K562 (cell line): ENCODE results near the gene PPL.

Experiments
- FOS ChIP-seq: IDR thresholded peaks from 3 replicates; pipeline ENCODE4 v1.6.1; 2011; ENCODE audit not compliant: insufficient read length; ENCODE audit errors: extremely low read depth
- NR2C1 ChIP-seq, 2 experiments: fragments of 450-650 bp; IDR thresholded peaks; 2 replicates each; pipeline ENCODE4 v1.6.1; 2017; ENCODE audit warnings: mild to moderate bottlenecking in 2 of 2, antibody characterized with exemption in 1 of 2, inconsistent platforms in 1 of 2, missing compliant biosample characterization in 1 of 2, missing genetic modification characterization in 1 of 2
- NRF1 ChIP-seq, 2 experiments: fragments of 450-650 bp; IDR thresholded peaks in 1 of 2; conservative IDR thresholded peaks in 1 of 2; 2 replicates each; pipeline ENCODE4 v1.6.1; 2014; ENCODE audit warnings: mild to moderate bottlenecking in 2 of 2
- POLR2AphosphoS5 ChIP-seq: IDR thresholded peaks from 2 replicates; pipeline ENCODE4 v1.6.1; 2011; ENCODE audit warnings: mild to moderate bottlenecking, low read depth, low read length, moderate library complexity; ENCODE audit not compliant: control insufficient read depth, insufficient read depth
- RFX5 ChIP-seq: IDR thresholded peaks from 2 replicates; pipeline ENCODE4 v1.6.1; 2011; ENCODE audit warnings: low read depth, mild to moderate bottlenecking, improper control_type of control experiment, low read length
- SMAD4 ChIP-seq: fragments of 250-450 bp; sonication (Bioruptor Pico); conservative IDR thresholded peaks from 2 replicates; pipeline ENCODE4 v1.8.0; 2021; ENCODE audit warnings: inconsistent platforms, mild to moderate bottlenecking, moderate library complexity
- SRF ChIP-seq, 2 experiments: fragments of 250-450, 450-650 bp in 1 of 2; sonication (Bioruptor Pico) in 1 of 2; sonication (generic) in 1 of 2; formaldehyde crosslinking; IDR thresholded peaks; 2 replicates each; pipeline versions ENCODE4 v1.5.0 to v1.5.1; 2020 to 2022; ENCODE audit warnings: mild to moderate bottlenecking in 1 of 2, missing genetic modification reagents in 1 of 2
- TF ChIP-seq, protein P1 (sequence below), 3 experiments: IDR thresholded peaks in 2 of 3; conservative IDR thresholded peaks in 1 of 3; 2 replicates each; pipeline ENCODE4 v1.5.1; 2011 to 2012; ENCODE audit warnings: low read length in 3 of 3, mild to moderate bottlenecking in 3 of 3, control low read depth in 2 of 3, improper control_type of control experiment in 1 of 3, inconsistent platforms in 1 of 3, low read depth in 1 of 3, mixed read lengths in 1 of 3, moderate library complexity in 1 of 3; ENCODE audit not compliant: insufficient read depth in 2 of 3
- TF ChIP-seq, protein P2 (sequence below): IDR thresholded peaks from 3 replicates; pipeline ENCODE4 v1.6.1; 2011; ENCODE audit warnings: borderline replicate concordance, mild to moderate bottlenecking; ENCODE audit not compliant: insufficient read length, insufficient read depth

DNA sequence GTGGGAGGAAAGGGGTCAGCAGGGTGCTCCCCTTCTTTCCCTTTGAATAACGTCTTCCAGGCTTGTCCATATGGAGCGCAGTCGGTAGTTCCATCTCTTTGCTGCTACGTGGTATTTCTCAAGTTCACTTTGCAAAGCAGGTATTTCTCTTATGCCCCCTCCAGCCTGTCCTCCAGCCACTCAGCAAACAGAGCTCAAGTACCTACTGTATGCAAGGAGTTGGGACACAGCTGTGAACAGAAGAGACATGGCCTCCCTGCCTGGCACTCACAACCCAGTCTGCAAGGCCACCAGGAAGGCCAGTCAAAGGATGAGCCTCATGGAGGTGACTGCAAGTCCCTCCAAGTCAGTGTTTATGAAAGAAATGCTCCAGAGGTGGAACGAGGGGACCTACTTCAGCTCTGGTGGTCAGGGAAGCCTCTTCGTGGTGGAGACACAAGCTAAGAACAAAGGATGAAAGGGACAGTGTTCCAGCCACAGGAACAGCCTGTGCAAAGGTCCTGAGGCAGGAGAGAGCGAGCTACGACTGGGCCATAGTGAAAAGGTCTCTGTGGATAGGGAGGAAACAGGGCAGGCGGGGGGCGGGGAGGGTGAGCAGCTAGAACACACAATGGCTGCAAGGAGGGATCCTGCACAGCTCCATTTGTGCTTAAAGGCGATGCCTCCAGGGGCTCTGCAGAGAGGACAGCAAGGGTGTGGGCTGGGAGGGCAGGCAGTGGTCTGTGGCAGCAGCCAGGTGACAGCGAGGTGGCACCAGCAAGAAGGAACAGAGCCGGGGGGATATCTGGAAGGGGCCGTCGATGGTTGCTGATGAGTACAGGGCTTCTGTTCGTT is 32.6 kb downstream of the PPL start:
- TF ChIP-seq SMAD4 (CRISPR knock-in tag) (no peak), POLR2AphosphoS5 (no peak), FOS (no peak), RFX5 (no peak), NRF1 (conservative IDR thresholded peaks at IDR 0.05 in 1 of 2, IDR thresholded peaks at IDR 0.05 in 1 of 2) (no peak), NR2C1 (IDR thresholded peaks at IDR 0.05) (no peak), NR2C1 (tag; IDR thresholded peaks at IDR 0.05) (no peak), SRF (CRISPR knock-in tag; IDR thresholded peaks at IDR 0.05) (no peak)
- TF ChIP-seq, protein P1, sequence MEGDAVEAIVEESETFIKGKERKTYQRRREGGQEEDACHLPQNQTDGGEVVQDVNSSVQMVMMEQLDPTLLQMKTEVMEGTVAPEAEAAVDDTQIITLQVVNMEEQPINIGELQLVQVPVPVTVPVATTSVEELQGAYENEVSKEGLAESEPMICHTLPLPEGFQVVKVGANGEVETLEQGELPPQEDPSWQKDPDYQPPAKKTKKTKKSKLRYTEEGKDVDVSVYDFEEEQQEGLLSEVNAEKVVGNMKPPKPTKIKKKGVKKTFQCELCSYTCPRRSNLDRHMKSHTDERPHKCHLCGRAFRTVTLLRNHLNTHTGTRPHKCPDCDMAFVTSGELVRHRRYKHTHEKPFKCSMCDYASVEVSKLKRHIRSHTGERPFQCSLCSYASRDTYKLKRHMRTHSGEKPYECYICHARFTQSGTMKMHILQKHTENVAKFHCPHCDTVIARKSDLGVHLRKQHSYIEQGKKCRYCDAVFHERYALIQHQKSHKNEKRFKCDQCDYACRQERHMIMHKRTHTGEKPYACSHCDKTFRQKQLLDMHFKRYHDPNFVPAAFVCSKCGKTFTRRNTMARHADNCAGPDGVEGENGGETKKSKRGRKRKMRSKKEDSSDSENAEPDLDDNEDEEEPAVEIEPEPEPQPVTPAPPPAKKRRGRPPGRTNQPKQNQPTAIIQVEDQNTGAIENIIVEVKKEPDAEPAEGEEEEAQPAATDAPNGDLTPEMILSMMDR (IDR thresholded peaks at IDR 0.05 in 2 of 3, conservative IDR thresholded peaks at IDR 0.05 in 1 of 3; ENCODE audit: insufficient read depth in 2 of 3, low read depth in 1 of 3, low read length in 3 of 3), result no peak
- TF ChIP-seq, protein P2, sequence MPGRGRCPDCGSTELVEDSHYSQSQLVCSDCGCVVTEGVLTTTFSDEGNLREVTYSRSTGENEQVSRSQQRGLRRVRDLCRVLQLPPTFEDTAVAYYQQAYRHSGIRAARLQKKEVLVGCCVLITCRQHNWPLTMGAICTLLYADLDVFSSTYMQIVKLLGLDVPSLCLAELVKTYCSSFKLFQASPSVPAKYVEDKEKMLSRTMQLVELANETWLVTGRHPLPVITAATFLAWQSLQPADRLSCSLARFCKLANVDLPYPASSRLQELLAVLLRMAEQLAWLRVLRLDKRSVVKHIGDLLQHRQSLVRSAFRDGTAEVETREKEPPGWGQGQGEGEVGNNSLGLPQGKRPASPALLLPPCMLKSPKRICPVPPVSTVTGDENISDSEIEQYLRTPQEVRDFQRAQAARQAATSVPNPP, result no peak
